ENCODE results near the gene MFSD11.

The MFSD11 gene

GRCh38 chr17:76733618-76733957, 4.3 kb upstream of the MFSD11 start:
- Histone ChIP-seq H3K4me3 (no peak overlapping the region), H3K27ac (no peak overlapping the region)
- DNase-seq (ENCODE audit: low spot score): no peak
- no peak for TF ChIP-seq CTCF (IDR thresholded peaks at IDR 0.05)

- no peak for DNase-seq (ENCODE audit: low spot score)
- H3K4me3 ChIP-seq: peak overlapping the region; percentile 96
- no peak for TF ChIP-seq CTCF (IDR thresholded peaks at IDR 0.05)
- peak overlapping the region; percentile 8 to 11 for H3K27ac ChIP-seq
Observed at GRCh38 chr17:76734080-76734840, 3.7 kb upstream of the MFSD11 start.

- Histone ChIP-seq H3K27ac (peak overlapping the region; percentile 9 to 99), H3K4me3 (peak overlapping the region; percentile 96)
- no peak for DNase-seq (ENCODE audit: low spot score)
- no peak for TF ChIP-seq CTCF (IDR thresholded peaks at IDR 0.05)
Observed at GRCh38 chr17:76735006-76735405, 2.9 kb upstream of the MFSD11 start.

- no peak for DNase-seq (ENCODE audit: low spot score)
- H3K27ac ChIP-seq: peak overlapping the region; percentile 98 to 99
- TF ChIP-seq CTCF (IDR thresholded peaks at IDR 0.05): no peak
- peak overlapping the region; percentile 96 for H3K4me3 ChIP-seq
Observed at GRCh38 chr17:76735586-76736348, 2.2 kb upstream of the MFSD11 start.

GRCh38 chr17:76736349-76737081, 1.4 kb upstream of the MFSD11 start:
- TF ChIP-seq CTCF (IDR thresholded peaks at IDR 0.05): no peak
- peak; percentile 88 for DNase-seq (ENCODE audit: low spot score)
- H3K27ac ChIP-seq: peak overlapping the region; percentile 98 to 99

GRCh38 chr17:76737082-76737675, 740 bp upstream of the MFSD11 start, which contains the start of gene SRSF2:
SRSF2 (minus strand) TSS chr17:76737331; CDS start chr17:76737160, 171 bp downstream.
- Histone ChIP-seq H3K4me3 (peak within 1 kb of the TSS; percentile 96), H3K27ac (peak within 1 kb of the TSS; percentile 98 to 99)
- no peak for TF ChIP-seq CTCF (IDR thresholded peaks at IDR 0.05)
- peak; percentile 99 for DNase-seq (ENCODE audit: low spot score)

More at GRCh38 chr17:76736349-76737081, 1.4 kb upstream of the MFSD11 start:
- H3K4me3 ChIP-seq: peak overlapping the region; percentile 96

All from coronary artery (tissue), 2 donors.